ENCODE measurements around the gene SDK2. TPM values are rescaled to one million over a fixed set of nuclear protein-coding genes. Genes with fewer than 3 reads are reported as not detected.
A peak's percentile ranks its signal among the peaks of the same experiment; 100 is the strongest.

Gene SDK2
- total RNA-seq, 1 donor from 2014 or later = 1.4 TPM

- Histone ChIP-seq H3K27me3 (ENCODE audit: low read depth) (no peaks in the 10 kb centered on the region), H3K4me1 (peaks cover 23% of the 10 kb centered on the region), H3K36me3 (no peaks in the 10 kb centered on the region), H3K9me3 (no peaks in the 10 kb centered on the region), H3K27ac (no peak overlapping the region), H3K4me3 (no peak overlapping the region)
- no peak for DNase-seq
- no peak for TF ChIP-seq CTCF (IDR thresholded peaks at IDR 0.05)
- ATAC-seq = no peak
- intact Hi-C loops (cut with DNase I) = no loop called here
Measured at GRCh38 chr17:73592501-73592961, 51.7 kb downstream of the SDK2 start.

GRCh38 chr17:73592079-73592415 lies 52.2 kb downstream of the SDK2 start:
- H3K9me3 ChIP-seq = no peaks in the 10 kb centered on the region
- H3K27me3 ChIP-seq (ENCODE audit: low read depth) = no peaks in the 10 kb centered on the region
- TF ChIP-seq CTCF (IDR thresholded peaks at IDR 0.05) = no peak
- H3K27ac ChIP-seq = no peak overlapping the region
- no peaks in the 10 kb centered on the region for H3K36me3 ChIP-seq
- ATAC-seq (no peak), DNase-seq (no peak)
- no peak overlapping the region for H3K4me3 ChIP-seq
- H3K4me1 ChIP-seq = peaks cover 23% of the 10 kb centered on the region
- intact Hi-C loops (cut with DNase I) = no loop called here

GRCh38 chr17:73591296-73592078 lies 52.8 kb downstream of the SDK2 start:
- DNase-seq = no peak
- intact Hi-C loops (cut with DNase I) = no loop called here

GRCh38 chr17:73589363-73589980 lies 54.8 kb downstream of the SDK2 start:
- Histone ChIP-seq H3K9me3 (no peaks in the 10 kb centered on the region), H3K36me3 (no peaks in the 10 kb centered on the region), H3K27me3 (ENCODE audit: low read depth) (no peaks in the 10 kb centered on the region), H3K27ac (no peak overlapping the region), H3K4me1 (peaks cover 23% of the 10 kb centered on the region), H3K4me3 (no peak overlapping the region)
- no peak for TF ChIP-seq CTCF (IDR thresholded peaks at IDR 0.05)
- no peak for DNase-seq
- intact Hi-C loops (cut with DNase I) = no loop called here
- ATAC-seq = no peak

More at GRCh38 chr17:73591296-73592078, 52.8 kb downstream of the SDK2 start:
- Histone ChIP-seq H3K36me3 (no peaks in the 10 kb centered on the region), H3K27ac (no peak overlapping the region), H3K4me3 (no peak overlapping the region), H3K4me1 (peaks cover 23% of the 10 kb centered on the region), H3K27me3 (ENCODE audit: low read depth) (no peaks in the 10 kb centered on the region), H3K9me3 (no peaks in the 10 kb centered on the region)
- no peak for TF ChIP-seq CTCF (IDR thresholded peaks at IDR 0.05)
- peak in 1 of 2 donors; percentile 9 for ATAC-seq

GRCh38 chr17:73588891-73589290 lies 55.4 kb downstream of the SDK2 start:
- peaks cover 23% of the 10 kb centered on the region for H3K4me1 ChIP-seq
- H3K9me3 ChIP-seq = no peaks in the 10 kb centered on the region
- TF ChIP-seq CTCF (IDR thresholded peaks at IDR 0.05) = no peak
- ATAC-seq (no peak), DNase-seq (no peak)
- H3K27ac ChIP-seq = no peak overlapping the region
- intact Hi-C loops (cut with DNase I) = no loop called here
- no peaks in the 10 kb centered on the region for H3K36me3 ChIP-seq
- H3K4me3 ChIP-seq = no peak overlapping the region
- no peaks in the 10 kb centered on the region for H3K27me3 ChIP-seq (ENCODE audit: low read depth)
